Ammon's horn (tissue), 1 donor: ENCODE results near the gene ACTN4.
A peak's percentile ranks its signal among the peaks of the same experiment; 100 is the strongest.
"Not testable (repeated sequence)": the region's sequence is repeated elsewhere in the genome, so short reads cannot be mapped to it uniquely, and the experiment has no call there.

ENCODE experiments used
- DNase-seq: peaks from one replicate; pipeline ENCODE4 v3.0.0-alpha.2; 2016; ENCODE audit warnings: low spot score

Gene ACTN4

GRCh38 chr19:38737921-38738737 is 90.7 kb downstream of the ACTN4 start:
- no peak for DNase-seq

- DNase-seq = no peak
These were observed 92.2 kb downstream of the ACTN4 start for GRCh38 chr19:38739440-38740256.

GRCh38 chr19:38740257-38740592 is 92.8 kb downstream of the ACTN4 start:
- no peak for DNase-seq

DNA sequence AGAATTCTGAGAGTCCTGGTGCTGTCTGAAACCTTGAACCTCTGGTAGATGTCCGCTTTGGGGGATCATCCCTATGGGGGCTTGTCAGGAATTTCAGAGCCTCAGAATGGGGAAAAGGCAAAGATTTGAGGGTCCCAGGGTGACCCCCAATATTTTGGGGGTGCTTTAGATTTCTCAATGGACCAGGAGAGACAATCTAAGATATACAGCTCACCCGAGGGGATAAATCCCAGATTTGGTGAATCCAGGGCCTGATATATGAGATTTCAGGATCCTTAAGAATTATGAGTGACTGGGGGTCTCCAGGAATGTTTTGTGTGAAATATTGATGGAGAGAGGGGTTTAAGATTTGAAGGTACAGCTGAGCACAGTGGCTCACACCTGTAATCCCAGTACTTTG is 93.5 kb downstream of the ACTN4 start:
- no peak for DNase-seq

DNA sequence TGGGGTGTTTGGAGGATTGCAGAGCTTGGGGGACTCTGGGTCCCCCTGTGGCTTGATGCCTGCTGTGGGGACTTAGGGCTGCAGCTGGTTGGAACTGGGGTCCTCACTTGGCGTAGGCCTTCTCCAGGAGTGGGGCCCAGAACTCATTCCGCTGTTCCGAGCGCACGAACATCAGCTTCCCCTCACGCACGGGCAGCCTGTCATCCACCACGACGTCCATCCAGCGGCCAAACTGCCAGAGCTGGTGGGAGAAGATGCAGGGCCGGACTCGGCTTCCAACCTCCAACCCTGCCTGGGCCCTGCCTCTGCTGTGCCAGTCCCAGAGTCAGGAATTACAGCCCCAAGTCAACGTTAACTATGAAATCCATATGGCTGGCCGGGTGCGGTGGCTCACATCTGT is 94.2 kb downstream of the ACTN4 start:
- no peak for DNase-seq

GRCh38 chr19:38742296-38742695 is 94.8 kb downstream of the ACTN4 start:
- no peak for DNase-seq

- DNase-seq = no peak
These were observed 95.5 kb downstream of the ACTN4 start for GRCh38 chr19:38742906-38743305.

DNA sequence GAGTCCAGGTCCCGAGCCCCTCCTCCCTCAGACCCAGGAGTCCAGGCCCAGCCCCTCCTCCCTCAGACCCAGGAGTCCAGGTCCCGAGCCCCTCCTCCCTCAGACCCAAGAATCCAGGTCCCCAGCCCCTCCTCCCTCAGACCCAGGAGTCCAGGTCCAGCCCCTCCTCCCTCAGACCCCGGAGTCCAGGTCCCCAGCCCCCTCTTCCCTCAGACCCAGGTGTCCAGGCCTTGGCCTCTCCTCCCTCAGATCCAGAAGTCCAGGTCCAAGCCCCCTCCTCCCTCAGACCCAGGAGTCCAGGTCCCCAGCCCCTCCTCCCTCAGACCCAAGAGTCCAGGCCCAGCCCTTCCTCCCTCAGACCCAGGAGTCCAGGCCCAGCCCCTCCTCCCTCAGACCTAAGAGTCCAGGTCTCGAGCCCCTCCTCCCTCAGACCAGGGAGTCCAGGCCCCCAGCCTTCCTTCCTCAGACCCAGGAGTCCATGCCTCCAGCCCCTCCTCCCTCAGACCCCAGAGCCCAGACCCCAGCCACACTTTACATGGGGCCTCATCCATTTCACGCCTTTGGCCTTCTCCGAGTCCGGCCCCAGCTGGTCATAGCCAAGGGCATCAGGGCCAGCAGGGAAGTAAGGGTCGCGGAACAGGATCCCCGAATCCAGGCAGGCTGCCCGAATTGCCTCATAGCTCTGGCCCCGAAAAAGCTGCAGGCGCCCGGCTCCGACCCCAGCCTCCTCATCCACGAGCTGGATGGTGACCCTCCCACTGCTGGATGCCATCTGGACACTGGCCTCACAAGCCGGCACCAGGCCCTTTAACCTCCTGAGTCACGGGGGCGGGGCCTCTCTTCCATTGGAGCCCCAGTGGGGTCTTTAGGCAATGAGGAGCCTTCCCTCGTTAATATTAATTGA is 96.2 kb downstream of the ACTN4 start:
- DNase-seq = no peak

- no peak for DNase-seq
These were observed 96.8 kb downstream of the ACTN4 start, which contains the start of gene CAPN12 for GRCh38 chr19:38744298-38744681. TSS of gene CAPN12 (minus strand) at chr19:38744474. CDS start at chr19:38744165, 309 bp downstream.

DNA sequence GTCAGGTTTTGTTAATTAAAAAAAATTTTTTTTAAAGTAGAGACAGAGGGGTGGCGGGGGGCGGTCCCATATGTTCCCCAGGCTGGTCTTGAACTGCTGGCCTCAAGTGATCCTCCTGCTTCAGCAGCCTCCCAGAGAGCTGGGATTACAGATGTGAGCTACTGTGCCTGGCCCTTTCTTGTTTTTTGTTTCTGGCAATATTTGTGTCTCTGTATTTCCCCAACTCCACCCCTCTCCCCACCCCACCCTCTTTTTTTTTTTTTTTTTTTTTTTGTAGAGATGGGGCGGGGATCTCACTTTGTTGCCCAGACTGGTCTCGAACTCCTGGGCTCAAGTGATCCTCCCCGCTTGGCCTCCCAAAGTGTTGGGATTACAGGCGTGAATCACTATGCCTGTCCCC is 97.4 kb downstream of the ACTN4 start:
- DNase-seq = no peak

DNA sequence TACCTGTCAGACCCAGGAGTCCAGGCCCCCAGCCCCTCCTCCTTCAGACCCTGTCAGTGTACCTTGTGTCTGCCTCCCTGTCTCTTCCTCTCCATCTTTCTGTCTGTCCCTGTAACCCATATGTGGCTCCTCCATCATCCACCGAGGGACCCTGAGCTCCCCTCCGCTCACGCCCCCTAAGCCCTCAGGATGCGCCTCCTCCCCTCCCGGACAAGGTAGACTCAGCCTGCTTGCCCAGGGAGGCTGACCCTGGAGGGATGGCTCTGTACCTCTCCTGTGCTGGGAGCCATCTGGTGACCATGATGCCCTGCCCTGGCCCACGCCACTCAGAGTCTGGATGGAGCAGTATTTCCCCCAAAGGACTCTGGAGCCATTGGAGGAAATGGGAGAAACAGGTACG is 97.9 kb downstream of the ACTN4 start:
- DNase-seq = no peak

DNA sequence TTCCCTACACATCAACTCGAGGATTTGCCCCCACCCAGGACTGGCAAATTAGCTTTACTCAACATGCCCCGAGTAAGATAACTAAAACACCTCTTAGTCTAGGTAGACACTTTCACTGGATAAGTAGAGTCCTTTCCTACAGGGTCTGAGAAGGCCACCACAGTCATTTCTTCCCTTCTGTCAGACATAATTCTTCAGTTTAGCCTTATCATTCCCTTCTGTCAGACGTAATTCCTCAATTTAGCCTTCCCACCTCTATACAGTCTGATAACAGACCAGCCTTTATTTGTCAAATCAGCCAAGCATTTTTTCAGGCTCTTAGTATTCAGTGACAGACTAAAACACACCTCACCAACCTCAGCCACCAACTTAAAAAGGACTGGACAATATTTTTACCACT is 106.3 kb downstream of the ACTN4 start:
- DNase-seq = not testable (repeated sequence)

GRCh38 chr19:38754196-38754595 is 106.7 kb downstream of the ACTN4 start:
- DNase-seq = not testable (repeated sequence)

DNA sequence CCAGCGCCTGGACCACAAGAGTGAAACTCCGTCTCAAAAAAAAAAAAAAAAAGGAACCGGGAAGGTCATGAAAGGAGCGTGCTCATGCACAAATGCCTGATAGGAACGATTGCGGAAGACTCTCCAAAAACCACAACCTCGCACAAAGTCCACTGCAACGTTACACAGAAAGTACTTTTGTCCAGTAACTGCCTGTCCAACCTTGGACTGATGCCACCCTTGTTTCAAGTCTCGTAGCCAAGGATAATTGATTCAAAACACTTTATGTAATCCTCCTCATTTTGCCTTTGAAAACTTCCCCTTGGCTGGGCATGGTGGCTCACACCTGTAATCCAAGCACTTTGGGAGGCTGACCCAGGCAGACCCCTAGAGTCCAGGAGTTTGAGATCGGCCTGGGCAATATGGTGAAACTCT is 112.1 kb downstream of the ACTN4 start:
- no peak for DNase-seq

DNA sequence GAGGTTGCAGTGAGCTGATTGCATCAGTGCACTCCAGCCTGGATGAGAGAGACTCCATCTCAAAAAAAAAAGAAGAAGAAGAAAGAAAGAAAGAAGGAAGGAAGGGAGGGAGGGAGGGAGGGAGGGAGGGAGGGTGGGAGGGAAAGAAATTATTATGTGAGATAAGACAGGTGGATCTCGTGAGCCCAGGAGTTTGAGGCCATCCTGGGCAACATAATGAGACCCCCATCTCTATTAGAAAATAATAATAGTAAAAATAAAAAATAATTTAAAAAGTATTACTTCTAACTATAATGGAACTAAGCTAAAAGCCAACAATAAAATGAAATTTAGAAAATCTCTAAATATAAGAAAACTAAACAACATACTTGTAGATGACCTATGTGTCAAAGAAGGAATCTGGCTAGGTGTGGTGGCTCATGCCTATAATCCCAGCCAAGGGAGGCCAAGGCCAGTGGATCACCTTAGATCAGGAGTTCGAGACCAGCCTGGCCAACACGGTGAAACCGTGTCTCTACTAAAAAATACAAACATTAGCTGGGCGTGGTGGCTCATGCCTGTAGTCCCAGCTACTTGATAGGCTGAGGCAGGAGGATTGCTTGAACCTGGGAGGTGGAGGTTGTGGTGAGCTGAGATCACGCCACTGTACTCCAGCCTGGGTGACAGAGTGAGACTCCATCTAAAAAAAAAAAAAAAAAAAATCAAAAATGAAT is 113.5 kb downstream of the ACTN4 start:
- not testable (repeated sequence) for DNase-seq

DNA sequence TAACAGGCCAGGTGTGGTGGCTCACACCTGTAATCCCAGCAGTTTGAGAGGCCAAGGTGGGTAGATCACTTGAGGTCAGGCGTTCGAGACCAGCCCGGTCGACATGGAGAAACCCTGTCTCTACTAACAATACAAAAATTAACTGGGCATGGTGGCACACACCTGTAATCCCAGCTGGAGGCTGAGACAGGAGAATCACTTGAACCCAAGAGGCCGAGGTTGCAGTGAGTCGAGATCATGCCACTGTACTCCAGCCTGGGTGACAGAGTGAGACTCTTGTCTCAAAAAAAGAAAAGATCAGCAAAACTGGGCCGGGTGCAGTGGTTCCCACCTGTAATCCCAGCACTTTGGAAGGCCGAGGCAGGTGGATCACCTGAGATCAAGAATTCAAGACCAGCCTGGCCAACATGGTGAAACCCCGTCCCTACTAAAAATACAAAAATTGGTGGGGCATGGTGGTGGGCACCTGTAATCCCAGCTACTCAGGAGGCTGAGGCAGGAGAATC is 114.5 kb downstream of the ACTN4 start:
- not testable (repeated sequence) for DNase-seq

GRCh38 chr19:38763795-38764220 is 116.4 kb downstream of the ACTN4 start:
- DNase-seq = no peak

DNA sequence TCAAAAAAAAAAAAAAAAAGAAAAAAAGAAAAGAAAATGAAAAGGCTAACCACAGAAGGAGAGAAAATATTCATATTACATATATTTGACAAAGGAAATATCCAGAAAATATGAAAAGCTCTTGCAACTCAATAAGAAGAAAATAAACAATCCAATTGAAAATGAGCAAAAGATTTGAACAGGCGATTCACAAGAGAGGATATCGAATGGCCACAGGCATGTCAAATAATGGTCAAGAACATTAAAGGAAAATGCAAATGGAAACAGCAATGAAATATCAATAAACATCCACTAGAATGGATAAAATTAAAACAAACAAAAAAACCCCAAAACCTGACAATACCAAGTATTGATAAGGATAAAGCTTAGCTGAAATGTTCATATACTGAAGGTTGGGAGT is 117.8 kb downstream of the ACTN4 start:
- DNase-seq = no peak

DNA sequence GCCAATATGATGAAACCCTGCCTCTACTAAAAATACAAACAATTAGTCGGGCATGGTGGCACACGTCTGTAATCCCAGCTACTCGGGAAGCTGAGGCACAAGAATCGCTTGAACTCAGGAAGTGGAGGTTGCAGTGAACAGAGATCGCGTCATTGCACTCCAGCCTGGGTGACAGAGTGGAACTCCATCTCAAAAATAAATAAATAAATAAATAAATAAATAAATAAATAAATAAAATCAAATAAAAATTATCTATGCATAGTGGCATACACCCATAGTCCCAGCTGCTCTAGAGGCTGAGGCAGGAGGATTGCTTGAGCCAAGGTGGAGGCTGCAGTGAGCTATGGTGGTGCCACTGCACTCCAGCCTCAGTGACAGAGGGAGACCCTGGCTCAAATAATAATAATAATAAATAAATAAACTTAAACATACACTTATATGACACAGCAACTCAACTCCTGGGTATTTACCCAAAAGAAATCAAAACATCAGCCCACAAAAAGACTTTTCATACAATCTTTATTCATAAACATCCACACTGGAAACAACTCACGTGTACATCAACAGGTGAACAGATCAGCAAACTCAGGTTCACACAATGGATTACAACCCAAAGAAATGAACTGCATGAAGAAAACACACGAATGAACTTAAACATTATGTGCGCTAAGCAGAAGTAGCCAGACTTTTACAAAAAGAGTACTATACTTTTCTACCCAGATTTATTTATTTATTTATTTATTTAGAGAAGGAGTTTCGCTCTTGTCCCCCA is 119.0 kb downstream of the ACTN4 start:
- DNase-seq = no peak

- DNase-seq = peak; percentile 63
These were observed 122.3 kb downstream of the ACTN4 start for GRCh38 chr19:38769635-38770211.
